ENCODE measurements around the gene ITGA1. TPM values are rescaled to one million over a fixed set of nuclear protein-coding genes. Genes with fewer than 3 reads are reported as not detected.

The ITGA1 gene
- total RNA-seq, 1 experiment from 2014 or later: 26.4 TPM

DNA sequence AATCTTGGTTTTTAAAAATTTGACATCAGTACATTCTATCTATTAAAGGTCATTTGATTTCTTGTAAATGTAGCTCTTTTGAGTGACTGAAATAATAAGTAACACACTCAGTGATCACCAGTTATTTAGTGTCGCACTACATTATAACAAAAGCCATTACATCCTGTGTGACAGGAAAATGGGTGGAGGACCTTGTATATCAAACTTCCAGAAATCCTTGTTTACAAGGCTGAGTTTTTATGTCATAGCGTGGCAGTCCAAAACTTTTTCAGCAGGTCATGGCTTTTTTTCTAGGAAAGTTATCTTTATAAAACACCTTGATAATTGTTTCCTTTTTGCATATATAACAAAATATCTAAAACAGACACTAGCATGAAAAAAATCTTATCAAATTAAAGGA is 14.4 kb upstream of the ITGA1 start:
- H3K27ac Mint-ChIP-seq (ENCODE audit: unreplicated experiment): no peak overlapping the region
- H3K27me3 Mint-ChIP-seq (ENCODE audit: insufficient read depth, unreplicated experiment): peaks cover 14% of the 10 kb centered on the region
- Histone ChIP-seq H3K4me3 (ENCODE audit: low read depth, low read length) (no peak overlapping the region), H3K9me3 (no peaks in the 10 kb centered on the region), H3K27me3 (replicated peaks; ENCODE audit: control insufficient read depth, insufficient read depth, low read length) (no peaks in the 10 kb centered on the region), H3K4me1 (no peaks in the 10 kb centered on the region), H3K36me3 (ENCODE audit: control insufficient read depth, insufficient read depth, low read length) (no peaks in the 10 kb centered on the region)
- CTCF ChIA-PET: no interaction called here
- POLR2A ChIA-PET: no interaction called here
- no peaks in the 10 kb centered on the region for H3K36me3 Mint-ChIP-seq (ENCODE audit: insufficient read depth, unreplicated experiment)
- intact Hi-C loops (cut with micrococcal nuclease; ENCODE audit: unreplicated experiment): no loop called here
- BruUV-seq (replicated peaks): no TSS peak
- H3K9me3 Mint-ChIP-seq (ENCODE audit: unreplicated experiment): no peaks in the 10 kb centered on the region
- no peak overlapping the region for H3K4me3 Mint-ChIP-seq (ENCODE audit: unreplicated experiment)
- TF ChIP-seq, protein P1, sequence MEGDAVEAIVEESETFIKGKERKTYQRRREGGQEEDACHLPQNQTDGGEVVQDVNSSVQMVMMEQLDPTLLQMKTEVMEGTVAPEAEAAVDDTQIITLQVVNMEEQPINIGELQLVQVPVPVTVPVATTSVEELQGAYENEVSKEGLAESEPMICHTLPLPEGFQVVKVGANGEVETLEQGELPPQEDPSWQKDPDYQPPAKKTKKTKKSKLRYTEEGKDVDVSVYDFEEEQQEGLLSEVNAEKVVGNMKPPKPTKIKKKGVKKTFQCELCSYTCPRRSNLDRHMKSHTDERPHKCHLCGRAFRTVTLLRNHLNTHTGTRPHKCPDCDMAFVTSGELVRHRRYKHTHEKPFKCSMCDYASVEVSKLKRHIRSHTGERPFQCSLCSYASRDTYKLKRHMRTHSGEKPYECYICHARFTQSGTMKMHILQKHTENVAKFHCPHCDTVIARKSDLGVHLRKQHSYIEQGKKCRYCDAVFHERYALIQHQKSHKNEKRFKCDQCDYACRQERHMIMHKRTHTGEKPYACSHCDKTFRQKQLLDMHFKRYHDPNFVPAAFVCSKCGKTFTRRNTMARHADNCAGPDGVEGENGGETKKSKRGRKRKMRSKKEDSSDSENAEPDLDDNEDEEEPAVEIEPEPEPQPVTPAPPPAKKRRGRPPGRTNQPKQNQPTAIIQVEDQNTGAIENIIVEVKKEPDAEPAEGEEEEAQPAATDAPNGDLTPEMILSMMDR (IDR thresholded peaks at IDR 0.05; ENCODE audit: insufficient read depth in 1 of 2, low read depth in 1 of 2, low read length in 1 of 2, severe bottlenecking in 1 of 2, unreplicated experiment in 1 of 2): no peak
- H3K4me1 Mint-ChIP-seq (ENCODE audit: low read depth, unreplicated experiment): no peaks in the 10 kb centered on the region
- DNase-seq: no peak

DNA sequence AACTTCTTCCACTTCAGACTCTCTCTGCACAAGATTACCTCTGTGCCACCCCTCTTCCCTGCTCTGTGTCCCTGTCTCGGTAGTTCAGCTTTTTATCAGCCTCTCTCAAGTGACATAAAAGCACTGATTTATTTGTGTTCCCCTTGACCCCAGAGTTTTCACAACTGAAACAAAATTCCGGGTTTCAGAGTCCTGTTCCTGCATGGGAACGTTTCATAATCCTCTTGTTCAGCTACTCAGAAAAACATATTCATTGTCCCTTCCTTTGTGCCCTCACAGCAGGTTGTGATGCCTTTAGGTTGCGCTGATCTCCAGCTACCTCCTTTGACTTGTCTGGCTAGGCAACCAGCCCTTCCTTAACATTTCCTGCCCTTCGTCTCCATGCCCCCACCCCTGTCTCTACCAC is 13.7 kb upstream of the ITGA1 start:
- Histone ChIP-seq H3K27me3 (replicated peaks; ENCODE audit: control insufficient read depth, insufficient read depth, low read length) (no peaks in the 10 kb centered on the region), H3K9me3 (no peaks in the 10 kb centered on the region), H3K4me3 (ENCODE audit: low read depth, low read length) (no peak overlapping the region), H3K4me1 (no peaks in the 10 kb centered on the region), H3K36me3 (ENCODE audit: control insufficient read depth, insufficient read depth, low read length) (no peaks in the 10 kb centered on the region)
- Mint-ChIP-seq H3K36me3 (ENCODE audit: insufficient read depth, unreplicated experiment) (no peaks in the 10 kb centered on the region), H3K9me3 (ENCODE audit: unreplicated experiment) (no peaks in the 10 kb centered on the region), H3K4me3 (ENCODE audit: unreplicated experiment) (no peak overlapping the region), H3K4me1 (ENCODE audit: low read depth, unreplicated experiment) (no peaks in the 10 kb centered on the region), H3K27me3 (ENCODE audit: insufficient read depth, unreplicated experiment) (peaks cover 18% of the 10 kb centered on the region), H3K27ac (ENCODE audit: unreplicated experiment) (no peak overlapping the region)
- no peak for DNase-seq
- ChIA-PET POLR2A (no interaction called here), CTCF (interaction anchor here (0.6 kb wide), 1 partner anchor 14 kb away, joined by 3 read pairs; the partner anchor contains the start of genes ITGA1 and PELO)
- BruUV-seq (replicated peaks): no TSS peak
- TF ChIP-seq, protein P1 (IDR thresholded peaks at IDR 0.05; ENCODE audit: insufficient read depth in 1 of 2, low read depth in 1 of 2, low read length in 1 of 2, severe bottlenecking in 1 of 2, unreplicated experiment in 1 of 2): no peak
- intact Hi-C loops (cut with micrococcal nuclease; ENCODE audit: unreplicated experiment): no loop called here

DNA sequence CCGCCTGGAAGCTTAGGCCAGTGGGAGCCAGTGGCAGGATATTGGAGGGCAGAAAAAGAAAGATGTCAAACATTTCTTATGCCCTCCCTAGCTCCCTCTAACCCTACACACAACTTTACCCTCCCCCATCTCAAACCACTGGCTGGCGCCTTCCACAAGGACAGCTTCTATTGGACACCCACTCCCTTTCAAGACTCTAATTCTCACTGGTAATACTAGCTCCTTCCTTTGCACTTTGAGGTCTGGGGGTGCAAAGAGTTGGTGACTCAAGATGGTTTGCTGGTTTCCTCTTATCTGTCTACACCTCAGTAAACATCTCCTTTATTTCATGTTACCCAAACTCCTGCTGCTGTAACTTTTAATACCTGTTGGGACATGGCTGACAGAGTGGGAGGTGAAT is 11.6 kb upstream of the ITGA1 start:
- Histone ChIP-seq H3K9me3 (no peaks in the 10 kb centered on the region), H3K4me3 (ENCODE audit: low read depth, low read length) (no peak overlapping the region), H3K27me3 (replicated peaks; ENCODE audit: control insufficient read depth, insufficient read depth, low read length) (no peaks in the 10 kb centered on the region), H3K36me3 (ENCODE audit: control insufficient read depth, insufficient read depth, low read length) (no peaks in the 10 kb centered on the region), H3K4me1 (no peaks in the 10 kb centered on the region)
- no peak for DNase-seq
- Mint-ChIP-seq H3K27ac (ENCODE audit: unreplicated experiment) (no peak overlapping the region), H3K36me3 (ENCODE audit: insufficient read depth, unreplicated experiment) (no peaks in the 10 kb centered on the region), H3K9me3 (ENCODE audit: unreplicated experiment) (no peaks in the 10 kb centered on the region), H3K27me3 (ENCODE audit: insufficient read depth, unreplicated experiment) (peaks cover 18% of the 10 kb centered on the region), H3K4me3 (ENCODE audit: unreplicated experiment) (no peak overlapping the region), H3K4me1 (ENCODE audit: low read depth, unreplicated experiment) (no peaks in the 10 kb centered on the region)
- CTCF ChIA-PET: interaction anchor here (0.6 kb wide), 1 partner anchor 866 kb away, joined by 3 read pairs; no protein-coding TSS in a partner anchor
- POLR2A ChIA-PET: no interaction called here
- BruUV-seq (replicated peaks): no TSS peak
- intact Hi-C loops (cut with micrococcal nuclease; ENCODE audit: unreplicated experiment): no loop called here
- TF ChIP-seq, protein P1 (IDR thresholded peaks at IDR 0.05; ENCODE audit: insufficient read depth in 1 of 2, low read depth in 1 of 2, low read length in 1 of 2, severe bottlenecking in 1 of 2, unreplicated experiment in 1 of 2): no peak

Data from Caco-2 (cell line).